ENCODE data around the gene SEC22A.
"Not testable (repeated sequence)": the region's sequence is repeated elsewhere in the genome, so short reads cannot be mapped to it uniquely, and the experiment has no call there.

Gene SEC22A

DNA sequence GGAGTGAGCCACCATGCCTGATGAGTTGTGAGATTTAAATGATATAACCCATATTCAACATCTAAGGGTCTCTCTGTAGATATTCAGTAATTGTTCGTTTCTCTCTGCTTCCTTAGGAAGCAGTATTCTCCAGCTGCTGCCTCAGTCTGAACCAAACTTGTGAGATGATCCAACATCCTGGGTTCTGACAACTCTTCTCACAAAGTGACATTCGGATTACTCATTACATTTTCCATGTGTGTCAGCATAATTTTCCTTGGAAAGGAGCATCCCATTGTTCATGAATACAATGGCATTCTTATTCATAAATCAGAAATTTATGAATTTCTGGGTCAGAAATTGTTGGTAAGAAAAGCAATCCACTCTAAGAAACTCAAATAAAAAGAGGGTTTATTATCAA is 15.0 kb upstream of the SEC22A start:
- no peak for DNase-seq

- no peak for DNase-seq
These were observed 13.7 kb upstream of the SEC22A start for GRCh38 chr3:123188058-123188457.

DNA sequence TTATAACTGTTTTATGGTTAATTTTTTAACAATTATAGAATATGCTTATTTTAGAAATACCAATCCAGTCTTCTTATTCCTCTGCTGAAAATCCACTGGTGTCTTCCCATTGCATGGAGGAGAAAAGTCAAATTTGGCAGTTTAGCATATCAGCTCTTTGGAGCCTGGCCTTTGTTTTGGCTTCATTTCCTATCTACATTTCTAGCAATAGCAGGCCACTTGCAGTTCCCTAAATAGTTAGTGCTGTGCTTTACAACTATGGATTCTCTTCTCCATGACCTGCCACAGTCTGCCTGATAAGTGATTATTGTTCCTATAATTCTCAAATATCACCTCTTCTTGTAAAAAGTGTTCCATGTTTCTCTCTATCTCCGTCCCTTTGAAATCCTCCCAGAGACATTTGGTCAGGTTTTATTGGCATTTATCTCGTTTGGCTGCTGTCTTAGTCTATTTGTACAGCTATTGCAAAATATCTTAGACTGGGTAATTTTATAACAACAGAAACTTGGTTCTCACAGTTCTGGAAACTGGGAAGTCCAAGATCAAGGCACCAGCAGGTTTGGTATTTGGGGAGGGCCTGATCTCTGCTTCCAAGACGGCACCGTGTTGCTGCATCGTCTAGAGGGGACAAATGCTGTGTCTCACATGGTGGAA is 8.2 kb upstream of the SEC22A start:
- no peak for DNase-seq

DNA sequence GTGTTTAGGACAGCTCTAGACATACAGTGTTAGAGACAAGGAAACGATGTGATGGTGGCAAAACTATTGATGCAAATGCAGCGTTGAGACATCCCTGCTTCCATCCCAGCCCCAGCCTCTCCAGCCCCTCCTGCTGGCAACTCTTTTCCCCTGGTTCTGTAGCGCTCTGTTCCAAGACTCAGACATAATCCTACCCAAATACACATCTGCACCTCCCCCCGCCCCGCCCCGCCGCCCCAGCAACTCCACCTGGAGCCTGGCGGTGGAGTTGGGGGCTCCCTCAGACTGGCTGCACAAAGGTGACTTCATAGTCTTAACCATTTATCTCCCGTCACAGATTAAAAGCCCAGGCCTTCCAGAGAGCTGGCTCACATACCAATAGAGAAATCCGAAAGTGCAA is 7.2 kb upstream of the SEC22A start:
- no peak for DNase-seq

DNA sequence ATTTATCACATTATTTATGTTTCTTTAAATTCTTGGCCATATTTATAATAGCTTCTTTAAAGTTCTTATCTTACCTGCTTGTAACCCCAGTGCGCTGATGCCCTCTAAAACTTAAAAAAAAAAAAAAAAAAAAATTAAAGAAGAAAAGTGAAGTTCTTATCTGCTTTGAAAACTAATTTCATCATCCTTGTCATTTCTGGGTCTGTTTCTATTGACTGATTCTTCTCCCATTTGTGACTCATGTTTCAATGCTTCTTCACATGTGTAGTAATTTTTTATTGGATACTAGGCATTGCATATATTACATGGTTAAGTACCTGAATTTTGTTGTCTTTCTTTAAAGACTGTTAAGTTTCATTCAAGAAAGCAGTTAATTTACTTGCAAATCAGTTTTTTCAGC is 3.4 kb upstream of the SEC22A start:
- no peak for DNase-seq

DNA sequence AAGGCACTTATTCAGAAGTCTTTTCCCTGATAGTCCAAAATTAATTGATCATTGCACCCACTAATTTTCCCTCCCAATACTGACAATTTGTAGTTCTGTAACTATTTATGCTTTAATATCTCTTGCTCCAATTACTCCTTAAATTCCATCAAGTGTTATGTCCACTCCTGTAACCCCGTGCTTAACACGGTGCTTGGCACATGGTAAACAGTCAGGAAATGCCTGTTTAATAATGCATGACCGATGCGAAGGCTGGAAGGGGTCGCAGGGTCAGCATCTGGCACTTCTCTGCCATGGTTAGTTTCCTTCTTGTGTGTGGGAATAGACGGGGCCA is 553 bp upstream of the SEC22A start:
- DNase-seq = no peak

DNA sequence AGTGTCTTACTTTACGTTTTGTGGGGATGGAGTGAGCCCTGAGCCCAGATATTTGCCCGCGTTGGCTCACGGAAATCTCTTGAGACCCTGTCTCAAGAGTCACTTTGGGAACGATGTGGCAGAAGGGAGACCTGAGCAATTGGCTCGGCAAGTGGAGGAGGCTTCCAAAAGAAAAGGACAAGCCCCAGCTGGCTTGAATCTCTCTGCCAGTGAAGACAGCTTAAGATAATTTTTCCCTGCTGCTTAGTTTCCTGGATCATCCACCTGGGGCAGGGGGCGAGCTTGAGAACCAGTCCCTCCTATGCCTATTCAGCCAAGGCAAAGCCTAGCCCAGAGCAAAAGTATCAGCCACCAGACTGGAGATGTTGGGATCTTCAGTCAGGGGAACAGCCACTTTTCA is 708 bp downstream of the SEC22A start:
- DNase-seq = peak; percentile 65

GRCh38 chr3:123218990-123219389 is 17.2 kb downstream of the SEC22A start:
- no peak for DNase-seq

GRCh38 chr3:123221369-123221768 is 19.6 kb downstream of the SEC22A start:
- DNase-seq = not testable (repeated sequence)

GRCh38 chr3:123225016-123225415 is 23.3 kb downstream of the SEC22A start:
- DNase-seq = no peak

DNA sequence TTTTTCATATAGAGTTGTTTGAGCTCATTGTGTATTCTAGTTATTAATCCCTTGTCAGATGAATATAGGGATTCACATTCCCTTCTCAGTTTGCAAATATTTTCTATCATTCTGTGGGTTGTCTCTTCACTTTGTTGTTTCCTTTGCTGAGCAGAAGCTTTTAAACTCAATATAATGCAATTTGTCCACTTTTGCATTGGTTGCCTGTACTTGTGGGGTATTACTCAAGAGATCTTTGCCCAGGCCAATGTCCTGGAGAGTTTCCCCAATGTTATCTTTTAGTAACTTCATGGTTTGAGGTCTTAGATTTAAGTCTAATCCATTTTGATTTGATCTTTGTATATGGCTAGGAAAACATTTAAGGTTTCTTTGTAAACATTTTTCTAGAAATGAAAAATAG is 24.8 kb downstream of the SEC22A start:
- no peak for DNase-seq

- DNase-seq = no peak
These were observed 27.4 kb downstream of the SEC22A start for GRCh38 chr3:123229145-123229544.

DNA sequence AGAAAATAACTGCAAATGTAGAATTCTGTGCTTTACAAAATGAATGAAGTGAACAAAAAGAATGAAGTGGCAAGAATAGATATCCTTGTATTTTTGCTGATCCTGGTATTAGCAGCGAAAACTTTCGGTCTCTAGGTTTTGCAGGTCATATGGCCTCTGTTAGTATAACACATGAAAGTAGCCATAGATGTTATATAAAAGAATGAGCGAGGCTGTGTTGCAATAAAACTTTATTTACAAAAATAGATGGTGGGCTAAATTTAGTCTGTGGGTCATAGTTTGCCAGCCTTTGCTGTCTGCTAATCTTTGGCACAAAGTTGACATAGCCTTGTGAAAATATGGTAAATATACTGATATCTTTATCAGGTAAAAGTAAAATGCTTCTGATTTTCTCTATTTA is 35.2 kb downstream of the SEC22A start:
- no peak for DNase-seq

DNA sequence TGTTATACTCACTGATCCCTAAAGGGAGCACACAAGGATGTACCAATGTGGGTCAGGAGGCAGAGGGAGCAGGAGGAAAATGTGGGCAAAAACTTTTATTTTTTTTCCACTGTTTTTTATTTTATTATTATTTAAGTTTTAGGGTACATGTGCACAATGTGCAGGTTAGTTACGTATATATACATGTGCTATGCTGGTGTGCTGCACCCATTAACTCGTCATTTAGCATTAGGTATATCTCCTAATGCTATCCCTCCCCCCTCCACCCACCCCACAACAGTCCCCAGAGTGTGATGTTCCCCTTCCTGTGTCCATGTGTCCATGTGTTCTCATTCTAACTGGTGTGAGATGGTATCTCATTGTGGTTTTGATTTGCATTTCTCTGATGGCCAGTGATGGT is 37.4 kb downstream of the SEC22A start:
- DNase-seq = not testable (repeated sequence)

GRCh38 chr3:123239756-123240155 is 38.0 kb downstream of the SEC22A start:
- DNase-seq = no peak

DNA sequence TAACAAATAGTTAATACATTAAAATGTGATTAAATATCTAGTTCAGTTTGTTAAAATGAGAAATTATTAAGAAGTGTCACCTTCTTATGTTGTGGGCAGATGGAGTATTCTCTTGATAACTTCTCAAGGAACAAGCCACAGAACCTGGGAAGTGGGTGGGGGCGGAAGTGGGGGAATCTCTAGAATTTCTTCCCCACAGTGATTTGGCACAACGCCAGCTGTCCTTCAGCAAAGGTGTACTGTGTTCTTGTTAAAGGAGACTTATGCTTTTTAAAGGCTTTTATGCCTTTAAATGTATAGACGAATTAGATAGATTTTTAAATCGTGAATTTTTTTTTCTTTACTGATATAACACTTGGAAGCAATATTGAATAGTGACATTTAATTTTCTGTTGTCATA is 42.4 kb downstream of the SEC22A start:
- DNase-seq = no peak

GRCh38 chr3:123246866-123247265 is 45.1 kb downstream of the SEC22A start:
- no peak for DNase-seq

DNA sequence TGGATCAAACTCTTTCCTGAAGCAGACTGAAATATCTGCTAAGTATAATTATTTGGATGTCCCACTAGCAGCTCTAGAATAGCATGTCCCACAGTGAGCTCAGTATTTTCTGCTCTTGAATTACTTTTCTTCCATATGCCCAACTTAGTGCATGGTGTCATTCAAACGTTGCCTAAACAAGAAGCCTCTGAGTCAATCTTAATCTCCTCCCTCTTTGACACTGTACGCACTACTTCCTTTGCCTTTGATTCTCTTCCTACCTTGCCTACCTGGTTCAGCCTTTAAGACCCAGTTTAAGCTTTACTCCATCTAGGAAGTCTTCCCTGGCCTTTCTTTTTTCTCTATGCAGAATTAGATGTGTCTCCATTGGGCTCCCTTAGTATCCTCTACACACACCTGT is 54.5 kb downstream of the SEC22A start:
- no peak for DNase-seq

DNA sequence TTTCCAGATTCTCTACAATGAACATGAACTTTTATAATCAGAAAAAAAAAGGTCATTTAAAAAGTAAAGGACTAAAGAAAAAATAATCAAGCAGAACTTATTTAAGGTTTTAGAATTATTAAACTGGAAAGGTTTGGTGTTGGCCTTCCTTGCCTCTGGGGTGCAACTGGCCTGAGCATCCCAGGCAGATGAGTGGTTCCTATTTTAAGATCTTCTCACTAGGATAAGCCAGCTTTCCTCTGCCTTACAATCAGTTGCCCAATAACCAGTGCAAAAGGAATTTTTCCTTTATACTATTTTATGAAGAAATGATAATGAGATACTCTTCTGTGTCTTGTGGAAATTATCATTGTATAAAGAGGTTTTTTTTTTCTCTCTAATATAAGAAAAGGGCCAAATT is 56.6 kb downstream of the SEC22A start:
- DNase-seq = no peak

- DNase-seq = no peak
These were observed 57.2 kb downstream of the SEC22A start for GRCh38 chr3:123258811-123259420.

DNA sequence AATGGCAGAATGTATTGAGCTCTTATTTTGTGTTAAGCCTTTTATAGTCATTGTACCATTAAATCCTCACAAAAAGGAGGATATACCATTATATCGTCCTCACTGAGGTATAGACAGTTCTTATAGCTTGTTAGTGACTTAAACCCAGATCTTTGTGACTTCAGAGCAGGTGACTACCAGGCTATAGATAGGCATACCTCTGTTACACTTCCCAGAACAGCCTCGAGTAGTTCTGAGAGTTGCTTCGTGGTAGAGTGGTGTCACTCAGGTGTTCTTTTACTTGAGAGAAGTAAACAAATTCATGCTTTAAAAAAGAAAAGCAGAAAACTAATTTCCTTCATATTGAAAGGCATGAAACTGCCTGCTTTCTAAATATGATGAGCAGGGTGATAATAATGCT is 59.9 kb downstream of the SEC22A start:
- no peak for DNase-seq

- DNase-seq = no peak
These were observed 60.5 kb downstream of the SEC22A start for GRCh38 chr3:123262226-123262625.

DNA sequence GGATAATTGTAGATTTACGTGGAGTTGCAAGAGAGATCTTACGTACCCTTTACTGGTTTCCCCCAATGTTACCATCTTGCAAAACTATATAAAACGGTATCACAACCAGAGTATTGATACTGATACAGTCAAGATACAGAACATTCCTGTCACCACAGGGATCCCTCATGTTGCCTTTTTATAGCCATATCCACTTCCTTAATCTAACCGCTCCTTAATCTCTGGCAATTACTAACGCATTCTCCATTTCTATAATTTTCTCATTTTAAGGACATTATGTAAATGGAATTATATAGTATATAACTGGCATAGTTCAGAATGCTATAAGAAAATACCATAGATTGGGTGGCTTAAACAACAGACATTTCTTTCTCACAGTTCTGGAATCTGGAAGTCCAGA is 61.1 kb downstream of the SEC22A start:
- no peak for DNase-seq

DNA sequence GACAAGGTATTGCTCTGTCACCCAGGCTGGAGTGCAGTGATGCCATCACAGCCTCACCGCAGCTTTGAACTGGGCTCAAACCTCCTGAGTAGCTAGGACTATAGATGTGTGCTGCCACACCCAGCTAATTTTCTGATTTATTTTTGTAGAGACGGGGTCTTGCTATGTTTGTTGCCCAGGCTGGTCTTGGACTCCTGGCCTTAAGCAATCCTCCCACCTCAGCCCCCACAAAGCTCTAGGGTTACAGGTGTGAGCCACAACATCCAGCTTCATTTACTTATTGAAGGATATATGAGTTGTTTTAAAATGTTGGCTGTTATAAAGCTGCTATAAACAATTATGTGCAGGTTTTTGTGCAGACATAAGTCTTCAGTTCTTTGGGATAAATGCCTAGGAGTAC is 62.2 kb downstream of the SEC22A start:
- DNase-seq = no peak

DNA sequence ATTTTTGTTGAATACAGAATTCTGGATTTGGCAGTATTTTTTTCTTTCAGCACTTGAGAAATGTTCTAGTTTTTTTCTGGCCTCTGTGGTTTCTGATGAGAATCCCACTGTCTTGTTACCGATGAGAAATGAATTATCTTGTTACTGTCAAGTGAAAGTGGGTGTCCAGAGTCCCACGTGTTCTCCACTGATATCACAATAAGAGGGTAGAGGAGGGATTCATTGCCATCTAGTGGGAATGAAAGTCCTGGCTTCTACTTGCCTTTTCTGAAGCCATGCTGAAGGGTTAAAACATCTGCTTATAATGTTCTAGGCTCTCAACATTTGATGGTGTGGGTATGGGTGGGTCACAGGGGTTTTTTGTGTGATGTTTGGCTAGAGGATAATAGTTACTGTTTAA is 66.1 kb downstream of the SEC22A start:
- DNase-seq = no peak

Measured in activated effector memory CD4-positive, alpha-beta T cell treated with anti-CD3 and anti-CD28 coated beads, Interleukin-2, amount 50 U/mL, for 16 hours (primary cell).